NCI-H2029 (cell line): ENCODE data around the gene CSHL1.
"Not testable (repeated sequence)": the region's sequence is repeated elsewhere in the genome, so short reads cannot be mapped to it uniquely, and the experiment has no call there.

Source experiments
- DNase-seq: peaks from one replicate; lab custom pipeline; 2025; lab: John Stamatoyannopoulos, UW

The CSHL1 gene

DNA sequence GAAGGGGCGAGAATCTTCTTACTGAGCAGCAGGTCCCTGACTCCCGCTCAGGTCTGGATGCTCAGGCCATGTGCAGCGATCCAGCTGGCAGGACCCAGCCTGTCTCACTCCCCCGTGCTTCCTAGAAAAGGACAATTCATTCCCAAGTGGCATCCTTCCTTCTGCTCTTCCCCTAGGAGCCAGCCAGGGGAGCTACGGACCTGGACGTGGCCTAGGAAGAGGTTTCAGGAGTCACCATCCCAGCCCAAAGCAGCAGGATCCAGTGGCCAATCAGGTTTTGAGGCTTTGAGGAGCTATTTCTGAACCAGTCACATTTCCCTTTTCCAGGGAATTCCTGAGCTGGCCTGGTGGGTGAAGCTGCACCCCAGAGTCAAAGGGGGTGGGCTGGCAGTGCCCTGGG, 28.8 kb upstream of the CSHL1 start:
- DNase-seq, result no peak

DNA sequence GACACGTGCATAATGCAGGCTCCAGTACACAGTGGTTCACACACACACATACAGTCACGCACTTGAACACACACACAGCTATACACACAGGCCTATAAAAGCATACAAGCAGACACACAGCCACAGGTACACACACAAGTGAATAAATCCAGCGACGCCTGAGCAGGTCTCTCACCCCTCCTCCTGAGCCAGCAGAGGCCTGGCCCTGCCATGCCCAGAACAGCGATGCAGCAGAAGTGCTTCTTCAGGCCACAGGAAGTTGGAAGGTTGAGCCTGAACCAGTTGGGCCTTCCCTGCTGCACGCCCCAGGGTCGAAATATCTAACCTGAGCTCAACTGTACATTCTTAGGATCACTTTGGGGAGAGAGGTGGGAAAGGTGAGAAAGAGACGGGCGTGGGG, 28.3 kb upstream of the CSHL1 start:
- DNase-seq, result no peak

DNA sequence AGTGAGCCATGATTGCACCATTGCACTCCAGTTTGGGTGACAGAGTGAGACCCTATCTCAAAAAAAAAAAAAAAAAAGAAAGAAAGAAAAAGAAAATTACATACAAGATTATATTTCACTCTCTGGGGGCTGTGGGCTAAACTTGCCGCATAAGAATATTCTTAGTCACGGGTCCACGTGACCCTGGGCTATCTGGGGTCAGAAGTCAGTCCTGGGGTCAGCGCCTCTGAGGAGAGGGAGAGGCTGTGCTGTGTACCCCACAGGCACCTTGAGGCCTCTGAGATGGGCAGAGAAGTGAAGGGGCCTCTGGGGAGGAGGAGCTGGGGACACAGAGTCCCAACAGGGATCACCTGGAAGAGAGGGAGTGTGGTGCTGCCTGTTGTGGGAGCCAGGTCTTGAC, 26.9 kb upstream of the CSHL1 start:
- no peak for DNase-seq

DNA sequence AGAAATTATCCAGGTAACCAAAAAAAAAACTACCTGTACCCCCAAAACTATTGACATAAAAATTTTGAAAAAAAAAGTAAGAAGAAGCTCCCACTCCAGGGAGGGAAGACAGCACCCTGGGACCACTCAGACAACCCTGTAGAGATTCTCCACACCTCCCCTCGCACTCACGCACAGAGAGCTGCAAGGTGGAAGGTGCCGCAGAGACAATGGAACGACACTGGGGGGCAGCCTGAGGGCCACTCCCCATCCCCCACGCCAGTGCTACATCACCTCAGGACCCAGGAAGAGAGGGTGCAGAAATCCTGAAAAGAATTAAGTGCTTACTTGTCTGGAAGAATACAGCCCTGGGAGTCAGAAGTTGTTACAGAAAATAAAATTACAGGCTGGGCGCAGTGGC, 26.3 kb upstream of the CSHL1 start:
- no peak for DNase-seq

DNA sequence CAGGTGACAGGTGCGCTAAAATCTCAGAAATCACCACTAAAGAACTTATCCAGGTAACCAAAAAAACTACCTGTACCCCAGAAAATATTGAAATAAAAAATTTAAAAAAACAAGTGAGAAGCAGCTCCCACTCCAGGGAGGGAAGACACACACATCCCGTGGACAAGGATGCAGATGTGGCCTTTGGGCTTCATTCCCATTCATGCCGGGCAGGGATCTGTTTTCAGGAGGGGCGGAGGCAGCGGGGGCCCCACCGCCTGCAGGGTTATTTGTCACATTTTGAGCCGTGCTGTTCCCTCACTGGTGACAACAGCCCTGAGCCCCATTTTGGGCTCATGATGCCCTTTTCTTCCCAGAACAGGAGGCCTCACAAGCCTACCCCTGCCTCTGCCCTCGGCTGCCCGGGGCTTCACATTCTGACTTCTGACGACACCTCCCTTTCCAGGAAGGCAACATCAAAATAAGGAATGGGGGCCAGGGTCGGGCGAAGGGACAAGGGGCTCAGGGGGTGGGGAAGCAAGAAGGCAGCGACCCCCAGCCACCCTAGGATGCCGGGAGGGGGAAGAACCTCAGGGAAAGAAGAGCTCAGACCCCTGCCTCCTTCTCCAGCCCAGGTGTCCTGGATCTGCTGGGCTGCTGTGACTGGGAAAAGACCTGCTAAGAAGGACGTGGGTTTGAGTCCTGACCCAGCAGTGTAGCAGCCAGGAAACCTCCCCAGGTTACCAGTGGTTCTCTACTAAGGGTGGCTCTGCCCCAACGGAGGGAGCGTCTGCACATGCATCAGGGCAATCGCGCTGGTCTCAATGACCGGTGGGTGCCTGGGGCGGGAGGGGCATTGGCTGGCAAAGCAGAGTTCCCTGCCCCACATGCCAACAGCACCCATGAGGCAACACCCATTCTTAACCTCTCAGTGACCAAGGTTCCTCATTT, 23.4 kb upstream of the CSHL1 start:
- DNase-seq, result no peak

DNA sequence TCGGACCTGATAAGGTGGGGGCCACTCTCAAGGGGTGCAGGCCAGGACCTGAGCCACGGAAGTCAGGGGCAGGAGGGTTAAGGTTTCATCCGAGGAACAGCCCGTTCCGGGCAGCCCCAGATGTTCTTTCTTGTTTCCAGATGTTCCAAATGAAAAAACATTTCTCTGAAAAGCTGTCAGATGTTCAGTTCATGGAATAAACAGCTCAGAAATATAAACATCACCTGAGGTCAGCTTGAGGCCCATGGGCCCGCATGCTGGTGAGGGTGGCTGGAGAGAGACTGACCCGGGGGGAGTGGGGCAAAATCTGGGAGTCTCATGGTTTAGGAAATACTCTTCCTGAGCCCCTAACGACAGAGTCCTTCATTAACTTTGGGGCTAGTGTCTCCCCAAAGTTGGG, 22.5 kb upstream of the CSHL1 start:
- DNase-seq, result no peak

DNA sequence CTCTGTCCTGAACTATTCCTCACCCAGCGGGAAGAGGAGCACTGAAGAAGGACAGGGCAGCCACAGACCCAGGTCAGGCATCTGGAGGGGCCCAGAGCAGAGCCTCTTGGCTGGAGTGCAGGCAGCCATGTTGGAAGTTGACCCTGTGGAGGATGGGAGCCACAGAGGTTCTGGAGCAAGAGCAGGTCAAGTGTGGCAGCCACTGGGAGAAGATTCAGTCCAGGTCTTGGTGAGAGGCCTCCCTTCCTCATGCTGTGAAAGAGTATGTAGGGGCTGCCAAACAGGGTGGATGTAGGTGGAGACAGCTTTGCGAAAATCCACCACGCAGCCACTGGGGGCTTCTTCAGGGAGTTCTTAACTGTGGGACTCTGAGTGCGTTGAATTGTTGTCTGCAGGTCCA, 21.7 kb upstream of the CSHL1 start:
- DNase-seq, result no peak

DNA sequence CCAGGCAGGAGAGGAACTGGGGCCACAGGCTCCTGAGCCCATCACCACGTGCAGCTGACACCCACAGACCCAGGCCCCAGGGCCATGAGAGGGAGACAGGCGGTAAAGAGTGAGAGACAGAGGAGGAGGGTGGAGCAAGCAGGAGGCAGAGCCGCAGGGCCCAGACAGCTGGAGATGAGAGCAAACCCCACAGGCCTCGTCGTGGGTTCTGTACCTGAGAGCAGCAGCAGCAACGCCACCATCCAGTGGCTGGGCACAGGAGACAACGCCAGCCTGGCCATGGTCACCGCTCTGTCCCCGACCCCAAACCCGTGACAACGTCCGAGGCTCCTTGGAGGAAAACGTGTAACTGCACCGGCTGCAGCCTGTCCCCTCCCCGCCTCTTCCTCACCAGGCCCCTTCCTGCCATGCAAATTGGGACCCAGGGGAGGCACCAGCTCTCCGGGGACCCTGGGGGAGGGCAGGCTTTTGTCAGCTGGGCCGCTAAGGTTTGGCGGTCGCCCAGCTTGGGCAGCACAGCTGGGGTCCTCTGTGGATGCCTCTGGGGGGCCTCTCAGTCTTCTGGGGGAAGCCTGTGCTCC, 21.0 kb upstream of the CSHL1 start, which contains the start of gene CD79B:
Gene CD79B (minus strand): TSS at position 351 of the 581 bp plus-strand sequence. CDS start 70 bp downstream, at position 281.
- DNase-seq, result no peak

DNA sequence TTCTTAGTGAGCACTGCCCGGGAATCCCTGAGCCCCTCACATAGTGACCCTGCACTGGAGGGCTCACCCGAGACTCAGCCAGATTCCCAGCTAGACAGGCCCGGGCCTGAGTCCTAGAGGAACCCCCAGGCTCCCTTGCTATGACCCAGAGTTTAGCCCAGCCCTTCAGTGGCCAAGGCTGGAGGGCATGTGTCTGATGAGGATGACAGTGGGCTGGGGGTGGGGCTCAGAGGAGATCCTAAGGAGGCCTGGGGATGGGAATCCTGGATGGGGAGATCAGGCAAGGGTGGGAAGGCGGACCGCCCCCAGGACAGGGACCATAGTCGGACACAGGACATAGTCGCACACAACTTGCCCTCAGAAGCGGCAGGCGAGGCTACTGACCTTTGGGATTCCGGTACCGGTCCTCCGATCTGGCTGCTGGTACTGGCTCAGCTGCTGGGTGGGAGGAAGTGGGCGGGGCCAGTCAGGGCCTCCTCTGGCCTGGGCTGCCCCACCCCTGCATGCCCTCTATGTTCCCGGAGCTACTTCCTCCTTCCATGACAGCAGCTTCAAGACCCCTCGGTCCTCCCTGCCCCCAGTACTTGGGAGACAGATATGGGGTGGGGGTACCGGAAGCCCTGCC, 20.0 kb upstream of the CSHL1 start:
- DNase-seq, result no peak

DNA sequence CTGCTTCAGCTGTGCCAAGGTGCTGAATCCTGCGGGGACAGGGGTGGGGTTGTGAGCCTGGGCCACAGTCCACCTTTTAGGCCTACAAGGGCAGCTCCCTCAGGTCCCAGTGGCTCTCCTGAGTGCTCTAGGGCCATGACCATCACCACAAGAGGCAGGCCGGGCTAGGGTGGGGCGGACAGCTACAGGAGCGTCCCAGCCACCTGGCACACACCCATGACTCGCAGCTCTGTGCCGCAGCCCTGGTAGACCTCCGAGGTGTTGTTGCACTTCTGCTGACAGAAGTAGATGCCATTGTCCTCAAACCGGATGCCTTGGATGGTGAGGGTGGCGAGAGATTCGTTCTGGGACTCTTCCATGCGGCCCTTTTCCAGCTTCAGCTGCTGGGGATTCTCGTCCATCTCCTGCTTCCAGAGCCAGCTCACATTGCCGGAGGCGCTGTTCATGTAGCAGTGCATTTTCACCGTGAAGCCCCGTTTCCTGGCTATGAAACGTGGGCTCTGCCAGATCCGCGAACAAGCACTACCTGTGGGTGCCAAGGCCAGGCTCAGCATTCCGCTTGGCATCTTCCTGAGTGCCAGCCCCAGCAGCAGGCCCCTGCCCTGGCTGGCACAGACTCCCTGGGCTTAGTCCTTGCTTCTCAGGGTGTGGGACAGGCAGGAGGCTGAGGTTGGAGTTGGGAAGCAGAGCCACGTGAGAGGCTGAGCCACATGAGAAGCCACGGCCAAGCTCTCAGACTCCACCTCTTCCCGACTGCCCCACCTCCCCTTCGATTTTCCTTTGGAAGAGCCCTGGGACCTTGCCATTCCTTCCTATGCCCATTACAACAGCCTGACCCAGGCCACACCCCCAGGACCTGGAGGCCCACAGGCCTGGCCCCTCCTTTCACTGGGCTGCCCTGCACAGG, 19.1 kb upstream of the CSHL1 start:
- DNase-seq, result no peak

DNA sequence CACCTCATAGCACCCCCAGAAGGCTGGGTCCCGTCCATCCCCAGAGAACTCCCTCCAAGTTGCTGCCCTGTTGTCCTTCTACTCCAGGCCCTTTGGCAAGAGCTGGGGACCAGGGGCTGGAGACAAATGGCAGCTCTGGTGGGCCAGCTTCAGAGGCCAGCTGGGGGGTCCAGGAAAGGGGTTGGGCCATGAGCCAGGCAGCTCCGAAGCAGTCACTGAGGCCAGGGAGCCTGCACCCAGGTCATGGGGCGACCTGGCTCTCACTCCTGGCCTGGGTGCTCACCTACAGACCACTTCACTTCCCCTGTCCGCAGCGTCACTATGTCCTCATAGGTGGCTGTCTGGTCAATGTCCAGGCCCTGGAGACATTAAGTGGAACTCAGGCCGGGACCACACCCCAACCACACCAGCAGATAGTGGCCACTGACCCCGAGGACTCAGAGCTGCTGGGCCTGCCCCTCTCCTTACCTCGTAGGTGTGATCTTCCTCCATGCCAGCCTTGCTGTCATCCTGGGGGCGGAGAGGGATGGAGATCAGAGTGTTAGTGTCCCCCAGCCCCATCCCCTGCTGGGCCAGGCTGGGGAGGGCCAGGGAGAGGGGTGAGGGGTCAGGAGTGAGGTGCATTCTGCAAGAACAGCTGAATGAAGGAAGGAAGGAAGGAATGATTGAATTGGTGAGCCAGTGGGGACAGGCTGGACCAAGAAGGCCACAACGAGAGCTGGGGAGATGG, 18.1 kb upstream of the CSHL1 start:
- DNase-seq, result no peak

DNA sequence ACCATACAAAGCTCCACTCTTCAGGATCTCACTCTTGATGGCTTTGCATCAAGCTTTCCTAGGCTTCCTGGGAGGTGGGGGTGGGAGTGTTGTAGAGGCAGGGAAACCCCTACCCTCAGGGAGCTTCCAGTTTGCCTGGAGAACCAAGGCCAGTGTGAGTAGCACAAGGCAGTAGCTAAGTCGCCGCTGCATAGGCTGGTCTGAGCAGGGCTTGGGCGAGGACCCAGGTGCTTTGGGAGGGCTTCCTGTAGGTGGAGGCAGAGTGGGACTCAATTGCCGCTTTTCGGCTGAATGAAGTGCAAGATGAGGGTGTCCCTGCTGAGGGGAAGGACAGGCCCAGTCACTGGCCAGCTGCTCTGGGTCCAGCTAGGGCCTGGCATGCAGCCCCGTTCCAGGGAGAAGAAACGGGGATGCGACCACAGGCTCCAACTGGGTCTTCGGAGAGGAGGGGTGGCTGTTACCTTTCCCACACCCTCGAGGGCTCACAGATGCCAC, 17.2 kb upstream of the CSHL1 start:
- no peak for DNase-seq

DNA sequence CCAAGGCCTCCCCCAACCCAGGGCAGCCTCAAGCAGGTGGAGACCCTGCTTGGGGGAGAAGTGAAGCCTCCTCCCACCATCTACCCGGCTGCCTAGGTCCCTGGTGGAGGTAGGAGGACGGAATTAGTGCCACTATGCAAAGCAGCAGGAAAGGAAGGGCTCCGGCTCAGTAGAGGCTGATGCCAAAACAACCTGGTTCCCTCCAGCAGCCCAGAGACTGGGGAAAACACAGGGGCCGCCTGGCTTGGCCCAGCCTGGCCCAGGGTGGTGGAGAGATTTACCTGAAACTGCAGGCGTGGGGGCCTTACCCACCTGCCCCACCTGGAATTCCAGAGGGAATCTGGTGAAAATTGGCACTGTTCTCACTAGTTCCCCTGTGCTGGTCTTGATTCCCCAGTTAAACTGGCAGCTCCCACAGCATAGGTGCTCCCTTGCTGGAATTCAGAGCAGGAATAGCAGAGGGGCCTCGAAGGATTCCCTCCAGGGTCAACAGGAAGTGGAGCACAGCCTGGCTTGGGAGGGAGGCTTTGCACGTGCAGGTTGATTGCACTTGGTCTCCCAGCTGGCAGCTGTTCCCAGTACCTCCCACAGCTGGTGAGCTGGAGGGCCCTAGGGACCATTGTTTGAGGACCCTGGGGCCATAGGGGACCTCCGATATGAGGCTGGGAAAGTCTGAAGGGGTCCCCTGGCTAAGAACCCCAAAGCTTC, 16.6 kb upstream of the CSHL1 start:
- no peak for DNase-seq

DNA sequence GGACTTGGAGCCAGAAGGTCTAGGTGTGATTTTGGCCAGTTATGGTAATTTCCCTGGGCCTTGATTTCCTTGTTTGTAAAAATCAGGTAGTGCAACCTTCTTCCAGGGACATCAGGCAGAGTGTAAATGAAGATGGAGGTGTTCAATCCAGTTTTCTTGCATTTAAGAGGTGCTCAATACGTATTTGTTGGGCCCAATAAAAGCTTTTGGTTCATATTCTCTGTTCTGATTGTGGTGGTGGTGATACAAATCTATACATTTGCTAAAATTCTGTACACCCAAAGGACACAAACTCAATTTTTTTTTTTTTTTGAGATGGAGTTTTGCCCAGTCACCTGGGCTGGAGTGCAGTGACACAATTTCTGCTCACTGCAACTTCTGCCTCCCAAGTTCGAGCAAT, 15.1 kb upstream of the CSHL1 start:
- no peak for DNase-seq

DNA sequence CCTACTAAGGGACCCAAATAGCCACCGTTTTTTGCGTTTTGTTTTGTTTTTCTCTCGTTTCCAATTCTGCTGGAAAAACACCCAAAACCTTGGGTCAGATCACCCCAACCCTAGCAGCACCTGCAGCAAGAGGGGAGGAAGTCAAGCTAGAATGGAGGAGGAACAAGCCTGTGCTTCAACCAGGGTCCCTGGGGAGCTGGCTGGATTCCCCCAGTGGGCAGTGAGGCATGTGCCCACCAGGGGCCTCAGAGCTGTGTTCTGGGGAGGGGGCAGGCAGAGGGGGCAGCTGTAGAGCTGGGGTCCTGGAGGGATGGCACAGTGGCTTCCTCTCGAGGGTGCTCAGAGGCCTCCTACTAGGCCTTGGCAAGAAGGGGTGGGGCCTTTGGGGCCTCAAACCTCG, 14.6 kb upstream of the CSHL1 start:
- DNase-seq, result no peak

DNA sequence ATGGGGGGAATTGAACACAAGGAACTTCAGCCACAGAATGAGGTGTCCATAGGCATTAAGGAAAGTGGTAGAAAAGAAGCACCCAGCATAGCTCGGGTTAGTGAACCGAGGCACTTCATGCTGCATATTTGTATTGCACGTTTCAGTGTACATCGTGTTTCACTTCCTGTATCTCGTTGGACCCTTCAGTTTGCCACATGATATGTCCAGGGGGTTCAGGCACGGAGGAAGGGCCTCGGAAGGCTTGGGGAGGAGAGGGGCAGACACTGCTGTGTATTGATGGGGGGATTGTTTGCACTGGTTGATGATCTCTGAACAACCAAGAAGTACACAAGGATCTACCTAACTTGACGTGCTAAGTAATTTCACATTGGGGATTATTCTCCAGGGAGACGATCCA, 11.3 kb upstream of the CSHL1 start:
- DNase-seq, result not testable (repeated sequence)

DNA sequence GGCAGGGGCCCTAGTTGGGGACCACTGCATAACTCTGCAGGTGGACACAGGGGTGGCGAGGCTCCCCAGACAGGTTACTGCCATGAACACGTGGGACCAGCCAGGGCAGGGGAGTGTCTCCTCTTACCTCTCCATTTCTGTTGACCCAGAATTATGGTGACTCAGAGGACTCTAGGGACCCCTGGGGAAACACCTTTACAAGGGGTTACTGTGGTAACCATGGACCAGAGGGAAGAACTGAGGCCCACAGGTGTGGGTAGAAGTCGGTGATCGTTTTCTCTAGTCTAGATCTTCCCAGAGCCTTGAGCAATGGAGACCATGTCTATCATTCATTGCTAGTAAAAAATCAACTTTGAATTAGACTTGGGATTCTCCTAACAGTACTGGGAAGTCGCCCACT, 9.7 kb upstream of the CSHL1 start:
- not testable (repeated sequence) for DNase-seq

DNA sequence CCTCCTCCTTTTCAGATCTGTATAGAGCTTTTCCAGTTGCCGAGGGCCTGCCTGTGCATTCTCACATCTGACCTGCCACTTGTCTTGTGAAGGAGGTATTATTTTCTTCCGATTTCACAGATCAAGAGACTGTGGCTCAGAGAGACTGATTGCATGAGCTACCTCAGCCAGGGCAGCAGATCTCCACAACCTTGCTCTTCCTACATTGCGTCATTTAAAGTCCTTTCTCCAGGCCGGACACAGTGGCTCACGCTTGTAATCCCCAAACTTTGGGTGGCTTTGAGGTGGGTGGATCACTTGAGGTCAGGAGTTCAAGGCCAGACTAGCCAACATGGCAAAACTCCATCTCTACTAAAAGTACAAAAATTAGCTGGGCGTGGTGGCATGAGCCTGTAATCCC, 9.0 kb upstream of the CSHL1 start:
- not testable (repeated sequence) for DNase-seq

DNA sequence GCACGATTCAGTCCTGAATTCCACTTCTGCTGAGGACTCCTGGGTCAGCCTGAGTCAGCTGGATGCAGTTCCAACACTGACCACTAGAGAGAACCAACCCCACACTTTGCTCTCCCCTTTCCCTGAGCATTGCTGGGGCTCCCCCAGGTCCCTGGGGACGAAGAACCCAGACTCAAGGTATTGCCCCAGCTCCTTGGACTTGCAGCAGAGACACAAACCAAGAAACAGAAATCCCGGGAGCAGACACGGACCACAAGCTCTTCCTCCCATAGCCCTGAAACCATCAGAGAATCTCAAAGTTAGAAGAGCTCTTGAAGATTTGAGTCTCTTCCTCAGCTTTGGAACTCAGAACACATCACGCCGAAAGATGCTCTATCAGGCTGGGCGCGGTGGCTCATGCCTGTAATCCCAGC, 8.3 kb upstream of the CSHL1 start:
- DNase-seq, result peak; percentile 3

DNA sequence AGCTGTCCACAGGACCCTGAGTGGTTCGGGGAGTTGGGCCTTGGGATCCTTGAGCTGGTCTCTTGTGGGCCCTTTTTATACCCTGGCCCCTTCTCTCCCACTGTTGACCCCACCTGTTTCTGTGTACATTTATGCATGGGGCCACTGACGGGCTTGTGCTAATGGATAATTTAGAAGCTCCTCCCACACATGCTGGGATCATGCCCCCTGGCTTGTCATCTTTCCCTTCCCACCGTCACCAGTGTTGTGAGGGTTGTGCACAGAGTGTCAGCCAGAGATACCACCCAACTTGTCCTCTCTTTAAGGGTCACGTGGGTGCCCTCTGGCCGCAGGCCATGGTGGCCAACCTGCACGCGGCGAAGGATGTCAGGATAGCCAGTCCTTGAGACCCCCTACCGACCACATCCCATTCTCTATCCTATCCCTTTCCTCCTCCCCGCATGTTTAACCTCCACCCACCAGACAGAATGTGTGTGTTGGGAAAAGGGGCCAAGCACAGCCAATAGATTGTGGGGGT, 7.8 kb upstream of the CSHL1 start, which contains the start of gene GH1:
Gene GH1 (minus strand): TSS at position 51 of the 517 bp plus-strand sequence. CDS start 63 bp downstream, outside the sequence.
- DNase-seq, result not testable (repeated sequence)
